Mesendoderm (in vitro differentiated cells): ENCODE results near the gene SH3GL1.

Source experiments
- DNase-seq: peaks from one replicate; pipeline ENCODE4 v3.0.0; 2013
- H2AK5ac ChIP-seq: 2 replicates; pipeline ENCODE4 v1.6.1; 2013; ENCODE audit warnings: low read length, inconsistent platforms
- H2BK120ac ChIP-seq: 2 replicates; pipeline ENCODE4 v1.6.1; 2013; ENCODE audit warnings: low read depth, mild to moderate bottlenecking, low read length, moderate library complexity, mixed read lengths
- H2BK15ac ChIP-seq: replicated peaks from 2 replicates; pipeline ENCODE4 v1.6.1; 2013; ENCODE audit warnings: low read depth, mild to moderate bottlenecking, moderate library complexity
- H2BK5ac ChIP-seq: 2 replicates; pipeline ENCODE4 v1.6.1; 2013; ENCODE audit warnings: low read length, inconsistent platforms
- H3K18ac ChIP-seq: 2 replicates; pipeline ENCODE4 v1.6.1; 2013; ENCODE audit warnings: mild to moderate bottlenecking, low read length, mixed read lengths
- H3K23ac ChIP-seq: one replicate; pipeline ENCODE4 v1.6.1; 2013; ENCODE audit warnings: low read length
- H3K27ac ChIP-seq: 2 replicates; pipeline ENCODE4 v1.5.1; 2013; ENCODE audit warnings: low read depth, mild to moderate bottlenecking, inconsistent platforms, low read length, moderate library complexity
- H3K27me3 ChIP-seq: 2 replicates; pipeline ENCODE4 v1.6.1; 2013; ENCODE audit warnings: low read length, control low read depth, mild to moderate bottlenecking, inconsistent platforms; ENCODE audit not compliant: insufficient read depth, poor library complexity
- H3K36me3 ChIP-seq: 2 replicates; pipeline ENCODE4 v1.6.1; 2013; ENCODE audit warnings: low read length, inconsistent platforms; ENCODE audit not compliant: control insufficient read depth, insufficient read depth
- H3K4ac ChIP-seq: one replicate; pipeline ENCODE4 v1.6.1; 2013; ENCODE audit warnings: low read depth, mild to moderate bottlenecking, low read length, moderate library complexity
- H3K4me1 ChIP-seq: 2 replicates; pipeline ENCODE4 v1.6.1; 2013; ENCODE audit warnings: low read depth, low read length, inconsistent platforms; ENCODE audit not compliant: control insufficient read depth
- H3K4me2 ChIP-seq: 2 replicates; pipeline ENCODE4 v1.6.1; 2013; ENCODE audit warnings: low read length
- H3K4me3 ChIP-seq: 2 replicates; pipeline ENCODE4 v1.5.1; 2013; ENCODE audit warnings: mild to moderate bottlenecking, low read length
- H3K56ac ChIP-seq: one replicate; pipeline ENCODE4 v1.6.1; 2013; ENCODE audit warnings: low read length
- H3K79me1 ChIP-seq: 2 replicates; pipeline ENCODE4 v1.6.1; 2013; ENCODE audit warnings: low read length, inconsistent platforms
- H3K79me2 ChIP-seq: 2 replicates; pipeline ENCODE4 v1.6.1; 2013; ENCODE audit warnings: mild to moderate bottlenecking, low read length; ENCODE audit not compliant: control insufficient read depth, insufficient read depth
- H3K9ac ChIP-seq: 2 replicates; pipeline ENCODE4 v1.6.1; 2013; ENCODE audit warnings: low read length, inconsistent platforms
- H4K5ac ChIP-seq: one replicate; pipeline ENCODE4 v1.6.1; 2013; ENCODE audit warnings: low read length
- H4K8ac ChIP-seq: one replicate; pipeline ENCODE4 v1.6.1; 2013; ENCODE audit warnings: low read depth, mild to moderate bottlenecking, control low read depth, low read length, moderate library complexity
- WGBS: extraction: QIAGEN DNeasy Blood & Tissue Kit; methylation state at CpG from one replicate; pipeline ENCODE4 v1.1.7; 2013; ENCODE audit warnings: low lambda C conversion rate, missing lambda C conversion rate; ENCODE audit not compliant: insufficient coverage; ENCODE audit errors: extremely low coverage; 5-methylcytosine and 5-hydroxymethylcytosine counted together

SH3GL1 gene

DNA sequence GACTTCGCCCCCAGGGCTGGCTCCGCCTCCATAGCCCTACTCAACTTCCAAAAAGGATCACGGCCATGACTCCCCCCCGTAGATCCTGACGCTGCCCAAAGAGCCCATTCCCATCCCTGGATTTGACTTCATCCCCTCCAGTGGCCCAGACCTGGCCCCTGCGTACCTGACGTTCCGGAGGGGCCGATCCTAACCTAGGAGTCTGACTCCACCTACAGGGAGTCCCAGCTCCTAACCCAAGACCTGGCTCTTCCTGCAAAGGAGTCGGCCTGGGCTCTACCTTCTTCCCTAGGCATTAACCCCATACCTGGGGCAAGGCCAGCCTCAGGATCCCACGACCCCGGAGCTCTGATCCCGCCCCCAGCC is 72.5 kb downstream of the SH3GL1 start:
- H4K8ac ChIP-seq, result no peak overlapping the region
- H3K36me3 ChIP-seq, result no peaks in the 10 kb centered on the region
- no peak overlapping the region for H2BK120ac ChIP-seq
- peak overlapping the region; percentile 48 for H3K9ac ChIP-seq
- H3K79me2 ChIP-seq, result no peaks in the 10 kb centered on the region
- H4K5ac ChIP-seq, result no peak overlapping the region
- no peak overlapping the region for H2AK5ac ChIP-seq
- no peak overlapping the region for H3K18ac ChIP-seq
- no peak overlapping the region for H3K4ac ChIP-seq
- H3K79me1 ChIP-seq, result no peaks in the 10 kb centered on the region
- DNase-seq, result no peak
- no peak overlapping the region for H3K23ac ChIP-seq
- H2BK5ac ChIP-seq, result no peak overlapping the region
- peak overlapping the region; percentile 48 for H3K4me2 ChIP-seq
- H3K27me3 ChIP-seq, result no peaks in the 10 kb centered on the region
- H3K4me3 ChIP-seq, result peak overlapping the region; percentile 3
- H3K56ac ChIP-seq, result peak overlapping the region; percentile 22
- H2BK15ac ChIP-seq, result no peak overlapping the region
- no CpG with 5 or more reads among the region's 13 CpGs for WGBS
- no peaks in the 10 kb centered on the region for H3K4me1 ChIP-seq
- no peak overlapping the region for H3K27ac ChIP-seq

DNA sequence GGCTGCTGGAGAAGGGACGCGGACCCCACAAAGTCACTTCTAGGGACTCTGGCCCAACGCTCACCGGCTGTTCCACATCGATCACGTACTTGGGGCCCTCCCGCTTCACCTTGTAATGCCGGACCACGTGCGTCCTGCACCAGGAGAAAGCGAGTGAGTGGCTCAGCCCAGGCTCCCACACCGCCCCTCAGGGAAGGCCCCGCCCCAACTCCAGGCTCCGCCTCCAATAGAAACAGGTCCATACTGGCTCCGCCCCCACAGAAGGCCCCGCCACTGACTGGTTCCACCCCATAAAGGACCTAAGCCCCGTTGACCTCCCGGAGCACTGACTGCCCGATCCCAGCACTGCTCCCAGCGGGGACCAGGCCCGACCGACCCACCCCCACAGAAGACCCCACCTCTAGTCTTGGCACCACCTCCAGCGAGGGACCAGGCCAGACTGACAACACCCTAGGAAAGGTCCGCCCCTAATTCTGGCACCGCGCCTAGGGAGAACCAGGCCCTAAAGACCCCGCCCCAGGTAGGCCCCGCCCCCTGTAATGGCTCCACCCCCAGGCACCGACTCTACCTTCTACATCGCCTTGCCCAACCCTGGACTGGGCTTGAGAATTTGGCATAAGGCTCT is 73.0 kb downstream of the SH3GL1 start:
- H3K27ac ChIP-seq, result no peak overlapping the region

GRCh38 chr19:4326837-4327251 is 73.5 kb downstream of the SH3GL1 start:
- Histone ChIP-seq H3K4me1 (no peaks in the 10 kb centered on the region), H3K4me3 (no peak overlapping the region), H2BK120ac (no peak overlapping the region), H3K9ac (peak overlapping the region; percentile 49), H4K8ac (no peak overlapping the region), H3K79me1 (no peaks in the 10 kb centered on the region), H4K5ac (no peak overlapping the region), H2BK15ac (no peak overlapping the region), H3K79me2 (no peaks in the 10 kb centered on the region), H3K4me2 (peak overlapping the region; percentile 77), H3K18ac (no peak overlapping the region), H3K27me3 (no peaks in the 10 kb centered on the region), H2BK5ac (no peak overlapping the region), H3K56ac (peak overlapping the region; percentile 79), H3K36me3 (no peaks in the 10 kb centered on the region), H3K23ac (peak overlapping the region; percentile 66), H2AK5ac (no peak overlapping the region), H3K4ac (no peak overlapping the region), H3K27ac (no peak overlapping the region)
- DNase-seq, result peak; percentile 76
- WGBS, result no CpG with 5 or more reads among the region's 33 CpGs

More for the DNA sequence above, 73.0 kb downstream of the SH3GL1 start:
- H3K4me1 ChIP-seq, result no peaks in the 10 kb centered on the region
- H3K79me1 ChIP-seq, result no peaks in the 10 kb centered on the region
- no peaks in the 10 kb centered on the region for H3K36me3 ChIP-seq
- peak overlapping the region; percentile 66 for H3K23ac ChIP-seq
- no peak overlapping the region for H2AK5ac ChIP-seq
- no peak overlapping the region for H2BK5ac ChIP-seq
- no peak overlapping the region for H3K4me3 ChIP-seq
- peak overlapping the region; percentile 49 for H3K9ac ChIP-seq
- no peak overlapping the region for H4K5ac ChIP-seq
- no peaks in the 10 kb centered on the region for H3K27me3 ChIP-seq
- H2BK120ac ChIP-seq, result no peak overlapping the region
- no peak overlapping the region for H4K8ac ChIP-seq
- no peak overlapping the region for H3K18ac ChIP-seq
- DNase-seq, result peak; percentile 95
- H3K56ac ChIP-seq, result peak overlapping the region; percentile 79
- peak overlapping the region; percentile 77 for H3K4me2 ChIP-seq
- WGBS, result no CpG with 5 or more reads among the region's 30 CpGs
- no peak overlapping the region for H3K4ac ChIP-seq
- H3K79me2 ChIP-seq, result no peaks in the 10 kb centered on the region
- no peak overlapping the region for H2BK15ac ChIP-seq

DNA sequence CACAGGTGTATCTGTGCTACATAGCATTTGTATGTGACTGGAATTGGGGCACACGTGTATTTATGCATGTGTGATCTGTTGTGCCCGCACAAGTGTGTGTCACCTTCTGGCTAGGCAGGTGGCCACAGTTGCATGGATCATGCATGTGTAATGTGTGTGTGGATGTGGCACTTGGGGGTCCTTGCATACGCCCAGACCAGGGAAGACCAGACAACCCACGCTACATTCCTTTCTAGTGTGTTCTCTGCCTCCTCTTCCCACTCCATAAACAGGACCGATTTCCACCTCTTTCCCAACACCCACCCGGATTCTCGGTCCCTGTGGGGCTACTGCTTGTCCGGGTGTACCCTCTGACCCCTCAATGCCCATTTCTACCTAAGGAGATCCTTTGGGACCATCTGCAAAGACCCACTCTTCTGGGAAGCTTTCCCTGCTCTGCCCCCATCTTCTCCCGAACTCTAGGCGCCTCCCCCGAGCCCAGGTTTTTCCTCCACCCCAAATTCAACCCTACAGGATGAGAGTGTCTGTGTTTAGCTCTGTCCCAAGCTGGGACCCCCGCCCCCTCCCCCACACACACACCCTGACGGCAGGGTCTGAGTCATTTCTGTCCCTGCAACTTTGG is 74.0 kb downstream of the SH3GL1 start:
- no peak overlapping the region for H3K18ac ChIP-seq
- H3K56ac ChIP-seq, result no peak overlapping the region
- H3K9ac ChIP-seq, result no peak overlapping the region
- H2BK15ac ChIP-seq, result no peak overlapping the region
- H4K8ac ChIP-seq, result no peak overlapping the region
- no peak overlapping the region for H4K5ac ChIP-seq
- no peak overlapping the region for H3K23ac ChIP-seq
- H3K79me2 ChIP-seq, result no peaks in the 10 kb centered on the region
- no peak overlapping the region for H3K27ac ChIP-seq
- no peak overlapping the region for H2BK5ac ChIP-seq
- no peak overlapping the region for H2BK120ac ChIP-seq
- H2AK5ac ChIP-seq, result no peak overlapping the region
- no peaks in the 10 kb centered on the region for H3K27me3 ChIP-seq
- WGBS, result no CpG with 5 or more reads among the region's 13 CpGs
- H3K36me3 ChIP-seq, result no peaks in the 10 kb centered on the region
- H3K79me1 ChIP-seq, result no peaks in the 10 kb centered on the region
- no peak overlapping the region for H3K4me2 ChIP-seq
- no peak overlapping the region for H3K4me3 ChIP-seq
- H3K4me1 ChIP-seq, result no peaks in the 10 kb centered on the region
- no peak for DNase-seq
- no peak overlapping the region for H3K4ac ChIP-seq

GRCh38 chr19:4324228-4324627 is 76.1 kb downstream of the SH3GL1 start:
- Histone ChIP-seq H3K79me2 (no peaks in the 10 kb centered on the region), H4K5ac (no peak overlapping the region), H3K27me3 (no peaks in the 10 kb centered on the region), H3K9ac (no peak overlapping the region), H3K79me1 (no peaks in the 10 kb centered on the region), H3K4me3 (no peak overlapping the region), H3K4ac (no peak overlapping the region), H3K27ac (no peak overlapping the region), H3K56ac (no peak overlapping the region), H2BK5ac (no peak overlapping the region), H3K36me3 (no peaks in the 10 kb centered on the region), H3K4me1 (no peaks in the 10 kb centered on the region), H3K18ac (no peak overlapping the region), H3K23ac (no peak overlapping the region), H2BK120ac (no peak overlapping the region), H3K4me2 (no peak overlapping the region), H2AK5ac (no peak overlapping the region), H2BK15ac (no peak overlapping the region), H4K8ac (no peak overlapping the region)
- no peak for DNase-seq
- no CpG with 5 or more reads among the region's 12 CpGs for WGBS

DNA sequence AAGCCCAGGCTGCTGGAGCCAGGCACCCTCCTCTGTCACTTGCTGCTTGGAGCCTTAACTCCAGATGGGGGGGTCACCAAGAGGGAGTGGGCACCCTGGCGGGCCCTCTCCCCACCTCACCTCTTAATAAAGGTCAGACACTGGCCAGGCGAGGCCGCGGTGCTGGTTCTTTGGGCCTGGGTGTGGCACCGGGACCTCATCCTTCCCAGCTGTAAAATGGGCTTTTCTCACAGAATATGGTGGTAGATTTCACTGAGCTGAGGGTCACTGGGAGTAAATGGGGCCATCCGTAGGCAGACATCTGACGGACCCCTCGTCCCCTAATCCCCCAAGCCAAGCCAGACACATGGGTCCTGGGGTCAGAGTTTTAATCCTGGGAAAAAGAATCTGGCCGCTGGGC is 76.7 kb downstream of the SH3GL1 start:
- no peak overlapping the region for H4K5ac ChIP-seq
- no CpG with 5 or more reads among the region's 9 CpGs for WGBS

More for the DNA sequence above, 76.7 kb downstream of the SH3GL1 start:
- Histone ChIP-seq H3K23ac (no peak overlapping the region), H3K36me3 (no peaks in the 10 kb centered on the region), H2BK120ac (no peak overlapping the region), H3K4me1 (no peaks in the 10 kb centered on the region), H3K4me3 (no peak overlapping the region), H2AK5ac (no peak overlapping the region), H3K79me1 (no peaks in the 10 kb centered on the region), H3K4me2 (no peak overlapping the region), H2BK15ac (no peak overlapping the region), H3K4ac (no peak overlapping the region), H3K79me2 (no peaks in the 10 kb centered on the region), H3K56ac (no peak overlapping the region), H3K9ac (no peak overlapping the region), H3K27ac (no peak overlapping the region), H4K8ac (no peak overlapping the region), H2BK5ac (no peak overlapping the region), H3K27me3 (no peaks in the 10 kb centered on the region), H3K18ac (no peak overlapping the region)
- no peak for DNase-seq
